ENCODE results near the gene TFF1.
A peak's percentile ranks its signal among the peaks of the same experiment; 100 is the strongest.

Gene TFF1

DNA sequence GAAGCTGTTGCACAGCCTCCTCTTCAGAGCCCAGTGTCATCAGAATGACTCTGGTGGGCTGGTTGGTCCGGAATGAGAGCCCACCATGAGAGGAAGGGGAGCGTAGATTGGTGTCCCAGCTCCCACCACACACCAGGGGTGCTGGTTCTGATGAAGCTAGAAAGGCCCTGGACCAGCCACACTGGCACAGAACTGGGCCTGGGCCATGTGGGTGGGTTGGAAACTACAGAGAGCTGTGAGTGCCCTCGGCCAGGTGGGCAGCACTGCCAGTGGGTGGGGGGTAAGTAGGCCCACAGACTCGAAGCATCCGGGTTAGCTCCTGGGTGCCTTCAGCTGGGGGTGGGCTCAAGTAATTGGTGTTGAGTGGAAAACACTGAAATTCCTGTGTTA lies 11.6 kb upstream of the TFF1 start:
- in situ Hi-C loops (cut with MboI; ENCODE audit: low sequenced_read_pairs, unreplicated experiment), result no loop called here

GRCh38 chr21:42377211-42377950 lies 11.0 kb upstream of the TFF1 start:
- TF ChIP-seq, protein P1, sequence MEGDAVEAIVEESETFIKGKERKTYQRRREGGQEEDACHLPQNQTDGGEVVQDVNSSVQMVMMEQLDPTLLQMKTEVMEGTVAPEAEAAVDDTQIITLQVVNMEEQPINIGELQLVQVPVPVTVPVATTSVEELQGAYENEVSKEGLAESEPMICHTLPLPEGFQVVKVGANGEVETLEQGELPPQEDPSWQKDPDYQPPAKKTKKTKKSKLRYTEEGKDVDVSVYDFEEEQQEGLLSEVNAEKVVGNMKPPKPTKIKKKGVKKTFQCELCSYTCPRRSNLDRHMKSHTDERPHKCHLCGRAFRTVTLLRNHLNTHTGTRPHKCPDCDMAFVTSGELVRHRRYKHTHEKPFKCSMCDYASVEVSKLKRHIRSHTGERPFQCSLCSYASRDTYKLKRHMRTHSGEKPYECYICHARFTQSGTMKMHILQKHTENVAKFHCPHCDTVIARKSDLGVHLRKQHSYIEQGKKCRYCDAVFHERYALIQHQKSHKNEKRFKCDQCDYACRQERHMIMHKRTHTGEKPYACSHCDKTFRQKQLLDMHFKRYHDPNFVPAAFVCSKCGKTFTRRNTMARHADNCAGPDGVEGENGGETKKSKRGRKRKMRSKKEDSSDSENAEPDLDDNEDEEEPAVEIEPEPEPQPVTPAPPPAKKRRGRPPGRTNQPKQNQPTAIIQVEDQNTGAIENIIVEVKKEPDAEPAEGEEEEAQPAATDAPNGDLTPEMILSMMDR (IDR thresholded peaks at IDR 0.05; ENCODE audit: borderline replicate concordance, control extremely low read depth, extremely low read depth, insufficient read depth, missing control alignments), result no peak
- in situ Hi-C loops (cut with MboI; ENCODE audit: low sequenced_read_pairs, unreplicated experiment), result no loop called here
- no peak for DNase-seq (ENCODE audit: low spot score)

More for the DNA sequence above, 11.6 kb upstream of the TFF1 start:
- TF ChIP-seq, protein P1 (IDR thresholded peaks at IDR 0.05; ENCODE audit: borderline replicate concordance, control extremely low read depth, extremely low read depth, insufficient read depth, missing control alignments), result no peak
- DNase-seq (ENCODE audit: low spot score), result no peak

DNA sequence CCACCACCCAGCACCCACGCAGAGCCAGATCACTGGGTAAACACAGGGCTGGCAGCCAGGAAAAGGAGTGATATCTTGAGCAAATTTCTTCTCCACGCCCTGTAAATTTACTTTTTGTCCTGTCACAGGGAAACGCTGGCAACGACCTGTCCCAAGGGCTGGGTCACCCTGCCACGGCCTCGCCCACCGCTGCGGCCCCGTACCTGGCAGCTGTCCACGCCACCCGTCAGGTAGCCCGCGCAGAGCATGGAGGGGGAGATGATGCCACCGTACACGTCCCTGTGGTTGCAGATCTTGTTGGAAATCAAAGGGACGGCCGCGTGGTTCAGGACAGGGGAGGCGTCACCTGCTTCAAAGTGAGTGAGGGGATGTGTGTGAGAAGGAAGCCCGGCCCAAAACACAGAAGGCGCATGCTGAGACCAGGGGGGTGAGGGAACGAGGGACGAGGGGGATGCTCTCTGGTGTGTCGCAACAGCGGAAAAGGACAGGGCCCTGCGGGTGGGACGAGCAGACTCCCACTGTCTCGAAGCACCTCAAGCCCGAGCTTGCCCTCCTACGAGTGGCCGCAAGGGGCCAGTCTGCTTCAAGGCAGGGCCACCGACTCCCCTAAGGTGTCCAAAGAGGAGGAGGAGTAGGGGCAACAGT lies 10.1 kb upstream of the TFF1 start:
- peak; percentile 50 for DNase-seq (ENCODE audit: low spot score)
- TF ChIP-seq, protein P1 (IDR thresholded peaks at IDR 0.05; ENCODE audit: borderline replicate concordance, control extremely low read depth, extremely low read depth, insufficient read depth, missing control alignments), result no peak
- in situ Hi-C loops (cut with MboI; ENCODE audit: low sequenced_read_pairs, unreplicated experiment), result no loop called here

GRCh38 chr21:42375966-42376337 lies 9.6 kb upstream of the TFF1 start:
- TF ChIP-seq, protein P1 (IDR thresholded peaks at IDR 0.05; ENCODE audit: borderline replicate concordance, control extremely low read depth, extremely low read depth, insufficient read depth, missing control alignments), result no peak
- in situ Hi-C loops (cut with MboI; ENCODE audit: low sequenced_read_pairs, unreplicated experiment), result no loop called here
- no peak for DNase-seq (ENCODE audit: low spot score)

DNA sequence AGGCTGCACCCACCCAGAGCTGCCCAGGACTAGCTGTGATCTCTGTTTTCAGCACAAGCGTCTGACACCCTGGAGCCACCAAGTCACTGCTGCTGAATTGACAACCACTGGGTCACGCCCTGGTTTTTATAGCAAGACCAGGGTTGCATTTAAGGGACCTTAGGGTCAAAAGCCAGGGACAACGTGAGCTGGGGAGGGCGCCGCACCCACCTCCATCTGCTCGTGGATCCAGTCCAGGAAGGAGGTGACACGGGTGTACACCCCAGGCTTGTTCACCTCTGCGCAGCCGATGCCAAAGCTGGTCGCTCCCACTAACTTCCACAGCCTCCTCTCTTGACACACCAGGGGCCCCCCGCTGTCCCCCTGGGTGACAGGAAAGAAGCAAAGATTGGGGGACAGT lies 9.2 kb upstream of the TFF1 start:
- in situ Hi-C loops (cut with MboI; ENCODE audit: low sequenced_read_pairs, unreplicated experiment), result no loop called here
- TF ChIP-seq, protein P1 (IDR thresholded peaks at IDR 0.05; ENCODE audit: borderline replicate concordance, control extremely low read depth, extremely low read depth, insufficient read depth, missing control alignments), result no peak
- DNase-seq (ENCODE audit: low spot score), result no peak

DNA sequence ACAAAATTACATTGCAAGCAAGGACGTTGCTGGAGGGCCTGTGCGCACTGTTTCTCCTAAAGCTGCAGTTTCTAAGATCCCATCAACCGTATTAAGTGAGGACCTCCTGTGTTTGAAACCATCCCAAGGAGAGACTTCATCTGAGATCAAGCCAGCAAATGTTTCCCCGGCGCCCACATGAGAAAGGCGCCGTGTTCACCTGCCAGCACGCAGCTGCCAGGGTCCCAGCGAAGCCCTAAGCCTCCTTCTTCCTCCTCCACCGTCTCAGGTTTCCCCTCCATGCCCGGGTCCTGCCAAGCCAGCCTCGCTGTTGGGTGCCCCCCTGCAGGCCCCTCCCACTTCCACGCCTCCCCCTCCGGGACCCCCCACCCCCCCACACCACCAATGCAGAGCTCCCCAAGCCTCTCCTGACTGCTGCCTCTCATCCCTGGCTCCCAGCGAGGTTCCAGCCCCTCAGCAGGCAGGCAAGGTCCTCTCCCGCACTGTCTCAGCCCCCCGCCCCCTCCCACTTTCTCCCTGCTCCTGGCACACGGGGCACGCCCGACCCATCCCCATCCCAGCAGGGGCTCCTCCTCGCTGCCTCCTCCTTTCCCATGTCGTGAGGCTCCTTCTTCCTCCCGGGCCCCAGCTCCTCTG lies 8.6 kb upstream of the TFF1 start:
- in situ Hi-C loops (cut with MboI; ENCODE audit: low sequenced_read_pairs, unreplicated experiment), result no loop called here
- TF ChIP-seq, protein P1 (IDR thresholded peaks at IDR 0.05; ENCODE audit: borderline replicate concordance, control extremely low read depth, extremely low read depth, insufficient read depth, missing control alignments), result no peak
- DNase-seq (ENCODE audit: low spot score), result no peak
